ENCODE results near the gene CA10. TPM values are rescaled to one million over a fixed set of nuclear protein-coding genes. Genes with fewer than 3 reads are reported as not detected.

The CA10 gene
- total RNA-seq, 4 donors from 2014 or later: not detected

GRCh38 chr17:51617986-51618385, 540.5 kb downstream of the CA10 start:
- TF ChIP-seq CTCF (IDR thresholded peaks at IDR 0.05; ENCODE audit: low read depth): no peak

GRCh38 chr17:51613255-51613654, 545.3 kb downstream of the CA10 start:
- TF ChIP-seq CTCF (IDR thresholded peaks at IDR 0.05; ENCODE audit: low read depth): no peak

GRCh38 chr17:51612692-51613091, 545.8 kb downstream of the CA10 start:
- TF ChIP-seq CTCF (IDR thresholded peaks at IDR 0.05; ENCODE audit: low read depth): no peak

- no peak for TF ChIP-seq CTCF (IDR thresholded peaks at IDR 0.05; ENCODE audit: low read depth)
Measured at GRCh38 chr17:51611585-51611984, 546.9 kb downstream of the CA10 start.

GRCh38 chr17:51610834-51611233, 547.7 kb downstream of the CA10 start:
- TF ChIP-seq CTCF (IDR thresholded peaks at IDR 0.05; ENCODE audit: low read depth): no peak

- TF ChIP-seq CTCF (IDR thresholded peaks at IDR 0.05; ENCODE audit: low read depth): no peak
Measured at GRCh38 chr17:51610155-51610554, 548.4 kb downstream of the CA10 start.

GRCh38 chr17:51608251-51608933, 550.1 kb downstream of the CA10 start:
- TF ChIP-seq CTCF (IDR thresholded peaks at IDR 0.05; ENCODE audit: low read depth): no peak

Data from subcutaneous adipose tissue (tissue), 4 donors.